ENCODE results near the gene BTBD6. TPM values are rescaled to one million over a fixed set of nuclear protein-coding genes. Genes with fewer than 3 reads are reported as not detected.

Gene BTBD6
- total and polyA plus RNA-seq, 2 donors = 26.3 to 44.9 TPM

Other genes starting within 250 kb of the BTBD6 start
- gene CDCA4, start 227.4 kb upstream of the BTBD6 start, total RNA-seq = 28.5 TPM
- 10.7 TPM for gene CDCA4, start 227.4 kb upstream of the BTBD6 start, polyA plus RNA-seq
- 5.9 TPM for gene GPR132, start 183.1 kb upstream of the BTBD6 start, total RNA-seq
- gene GPR132, start 183.1 kb upstream of the BTBD6 start, polyA plus RNA-seq = 7.4 TPM
- gene JAG2, start 79.8 kb upstream of the BTBD6 start, total RNA-seq = 8.8 TPM
- gene JAG2, start 79.8 kb upstream of the BTBD6 start, polyA plus RNA-seq = 40.8 TPM
- gene NUDT14, start 67.2 kb upstream of the BTBD6 start, total RNA-seq = 18.1 TPM
- gene NUDT14, start 67.2 kb upstream of the BTBD6 start, polyA plus RNA-seq = 17.2 TPM
- gene BRF1, start 52.5 kb downstream of the BTBD6 start, total RNA-seq = 14.7 TPM
- gene BRF1, start 52.5 kb downstream of the BTBD6 start, polyA plus RNA-seq = 29.8 TPM
- gene PACS2, start 66.2 kb downstream of the BTBD6 start, total RNA-seq = 20.5 TPM
- 64.6 TPM for gene PACS2, start 66.2 kb downstream of the BTBD6 start, polyA plus RNA-seq
- 0.85 TPM for gene TEX22, start 150.0 kb downstream of the BTBD6 start, total RNA-seq
- 1.2 TPM for gene TEX22, start 150.0 kb downstream of the BTBD6 start, polyA plus RNA-seq
- 32.5 TPM for gene MTA1, start 171.3 kb downstream of the BTBD6 start, total RNA-seq
- 80.8 TPM for gene MTA1, start 171.3 kb downstream of the BTBD6 start, polyA plus RNA-seq
- gene CRIP2, start 226.3 kb downstream of the BTBD6 start, total RNA-seq = 15.9 TPM
- 89.7 TPM for gene CRIP2, start 226.3 kb downstream of the BTBD6 start, polyA plus RNA-seq
- gene CRIP1, start 238.4 kb downstream of the BTBD6 start, total RNA-seq = 108 TPM
- 471 TPM for gene CRIP1, start 238.4 kb downstream of the BTBD6 start, polyA plus RNA-seq
- 17.9 TPM for gene TEDC1, start 242.7 kb downstream of the BTBD6 start, total RNA-seq
- 23.3 TPM for gene TEDC1, start 242.7 kb downstream of the BTBD6 start, polyA plus RNA-seq